Rectal smooth muscle tissue (tissue), 1 donor: Measurements from ENCODE around the gene SPRR5.

Experiments
- H3K27ac ChIP-seq: one replicate; pipeline ENCODE4 v1.7.0; 2013; ENCODE audit warnings: low read depth, low read length, inconsistent platforms
- H3K27me3 ChIP-seq: one replicate; pipeline ENCODE4 v1.7.0; 2013; ENCODE audit warnings: low read length; ENCODE audit not compliant: control insufficient read depth, insufficient read depth
- H3K36me3 ChIP-seq: one replicate; pipeline ENCODE4 v1.7.0; 2013; ENCODE audit warnings: low read length; ENCODE audit not compliant: control insufficient read depth, insufficient read depth
- H3K4me1 ChIP-seq: one replicate; pipeline ENCODE4 v1.7.0; 2013; ENCODE audit warnings: low read length; ENCODE audit not compliant: control insufficient read depth, insufficient read depth
- H3K4me3 ChIP-seq: one replicate; pipeline ENCODE4 v1.7.0; 2013; ENCODE audit warnings: low read length
- H3K9ac ChIP-seq: one replicate; pipeline ENCODE4 v1.7.0; 2013; ENCODE audit warnings: low read length

The SPRR5 gene

DNA sequence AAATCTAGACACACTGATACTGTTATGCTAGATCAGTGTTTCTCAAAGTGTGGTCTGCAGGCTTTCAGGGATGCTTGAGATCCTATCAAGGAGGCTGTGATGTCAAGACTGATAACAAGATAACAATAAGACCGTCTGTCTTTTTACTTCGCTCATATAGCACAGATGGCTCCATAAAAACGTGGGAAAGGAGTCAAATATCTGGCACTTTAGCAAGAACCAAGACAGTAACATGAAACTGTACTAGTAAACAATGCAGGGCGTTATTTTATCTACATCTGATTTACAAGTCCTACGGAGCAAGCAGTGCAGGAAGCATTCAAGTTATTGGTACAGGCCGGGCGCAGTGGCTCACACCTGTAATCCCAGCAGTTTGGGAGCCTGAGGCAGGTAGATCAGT lies 50.9 kb downstream of the SPRR5 start:
- Histone ChIP-seq H3K4me1 (no peaks in the 10 kb centered on the region), H3K27me3 (no peaks in the 10 kb centered on the region), H3K4me3 (no peak overlapping the region), H3K27ac (no peak overlapping the region), H3K9ac (no peak overlapping the region), H3K36me3 (no peaks in the 10 kb centered on the region)

DNA sequence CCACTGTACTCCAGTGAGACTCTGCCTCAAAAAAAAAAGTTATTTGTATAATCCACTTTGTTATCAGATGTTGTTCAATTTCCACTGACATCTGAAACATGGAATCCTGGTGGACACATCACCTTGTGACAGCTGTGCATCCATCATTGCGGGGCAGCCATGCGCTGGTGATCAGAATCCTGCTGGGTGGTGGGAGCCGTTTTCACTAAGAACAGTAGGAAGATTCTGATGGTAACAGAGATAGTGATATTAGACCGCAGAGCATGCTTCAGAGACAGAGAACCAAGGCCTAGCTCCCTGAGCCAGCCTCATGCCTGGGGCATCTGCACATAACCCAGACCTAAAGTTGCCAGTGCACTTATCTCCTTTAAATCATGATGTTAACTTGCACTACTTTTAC lies 51.5 kb downstream of the SPRR5 start:
- H3K9ac ChIP-seq: no peak overlapping the region
- H3K36me3 ChIP-seq: no peaks in the 10 kb centered on the region
- H3K27ac ChIP-seq: no peak overlapping the region
- H3K4me1 ChIP-seq: no peaks in the 10 kb centered on the region
- no peak overlapping the region for H3K4me3 ChIP-seq
- no peaks in the 10 kb centered on the region for H3K27me3 ChIP-seq
